Osteocyte (in vitro differentiated cells): ENCODE data around the gene NOS1AP. TPM values are rescaled to one million over a fixed set of nuclear protein-coding genes. Genes with fewer than 3 reads are reported as not detected.
"Not testable (repeated sequence)": the region's sequence is repeated elsewhere in the genome, so short reads cannot be mapped to it uniquely, and the experiment has no call there.

Experiments used
- DNase-seq: peaks from one replicate; pipeline ENCODE4 v3.0.0; 2021; ENCODE audit warnings: mixed read lengths; ENCODE audit not compliant: unreplicated experiment; ENCODE audit errors: extremely low spot score
- H3K27ac Mint-ChIP-seq: one replicate; pipeline ENCODE4 v1.8.0; 2021; ENCODE audit warnings: mild to moderate bottlenecking, mixed read lengths; ENCODE audit not compliant: unreplicated experiment
- H3K27me3 Mint-ChIP-seq: one replicate; pipeline ENCODE4 v1.8.0; 2021; ENCODE audit warnings: mixed read lengths; ENCODE audit not compliant: unreplicated experiment
- H3K36me3 Mint-ChIP-seq: one replicate; pipeline ENCODE4 v1.8.0; 2021; ENCODE audit warnings: mixed read lengths; ENCODE audit not compliant: unreplicated experiment
- H3K4me1 Mint-ChIP-seq: one replicate; pipeline ENCODE4 v1.8.0; 2021; ENCODE audit warnings: mixed read lengths; ENCODE audit not compliant: unreplicated experiment
- H3K4me3 Mint-ChIP-seq: one replicate; pipeline ENCODE4 v1.8.0; 2021; ENCODE audit warnings: mild to moderate bottlenecking, moderate library complexity, mixed read lengths; ENCODE audit not compliant: unreplicated experiment
- H3K9me3 Mint-ChIP-seq: one replicate; pipeline ENCODE4 v1.8.0; 2021; ENCODE audit warnings: mixed read lengths; ENCODE audit not compliant: unreplicated experiment
- total RNA-seq: library from RNA; stranded (reverse); gene quantifications from 2 replicates; pipeline ENCODE4 v1.2.1, GENCODE V29; 2021
- TF ChIP-seq, protein P1 (sequence below): fragments of 200-600 bp; sonication (generic); IDR thresholded peaks from 2 replicates; pipeline ENCODE4 v1.5.0; 2021; ENCODE audit warnings: antibody characterized with exemption, mild to moderate bottlenecking, moderate library complexity

NOS1AP gene
- total RNA-seq, 1 donor from 2014 or later, result 2.5 TPM

DNA sequence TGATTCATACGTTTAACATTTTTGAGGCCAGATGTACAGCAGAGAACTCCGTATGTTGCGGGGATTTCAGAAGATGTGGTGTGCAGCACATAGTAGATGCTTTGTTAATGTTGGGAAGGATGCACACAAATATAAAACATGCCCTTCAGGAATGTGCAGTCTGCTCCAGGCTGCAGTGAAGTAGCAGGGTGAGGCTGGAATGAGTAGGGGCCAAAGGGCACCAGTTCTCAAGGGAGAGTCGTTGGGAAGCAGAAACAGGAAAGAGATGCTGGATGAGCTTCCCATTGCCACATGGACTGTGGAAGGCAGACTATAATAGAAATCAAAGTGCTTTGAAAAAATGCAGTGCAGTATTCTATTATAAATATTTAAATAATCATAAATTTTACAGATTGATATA lies 126.9 kb downstream of the NOS1AP start:
- DNase-seq, result no peak
- no peak overlapping the region for H3K4me3 Mint-ChIP-seq
- no peak overlapping the region for H3K27ac Mint-ChIP-seq
- TF ChIP-seq, protein P1, sequence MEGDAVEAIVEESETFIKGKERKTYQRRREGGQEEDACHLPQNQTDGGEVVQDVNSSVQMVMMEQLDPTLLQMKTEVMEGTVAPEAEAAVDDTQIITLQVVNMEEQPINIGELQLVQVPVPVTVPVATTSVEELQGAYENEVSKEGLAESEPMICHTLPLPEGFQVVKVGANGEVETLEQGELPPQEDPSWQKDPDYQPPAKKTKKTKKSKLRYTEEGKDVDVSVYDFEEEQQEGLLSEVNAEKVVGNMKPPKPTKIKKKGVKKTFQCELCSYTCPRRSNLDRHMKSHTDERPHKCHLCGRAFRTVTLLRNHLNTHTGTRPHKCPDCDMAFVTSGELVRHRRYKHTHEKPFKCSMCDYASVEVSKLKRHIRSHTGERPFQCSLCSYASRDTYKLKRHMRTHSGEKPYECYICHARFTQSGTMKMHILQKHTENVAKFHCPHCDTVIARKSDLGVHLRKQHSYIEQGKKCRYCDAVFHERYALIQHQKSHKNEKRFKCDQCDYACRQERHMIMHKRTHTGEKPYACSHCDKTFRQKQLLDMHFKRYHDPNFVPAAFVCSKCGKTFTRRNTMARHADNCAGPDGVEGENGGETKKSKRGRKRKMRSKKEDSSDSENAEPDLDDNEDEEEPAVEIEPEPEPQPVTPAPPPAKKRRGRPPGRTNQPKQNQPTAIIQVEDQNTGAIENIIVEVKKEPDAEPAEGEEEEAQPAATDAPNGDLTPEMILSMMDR, result no peak
- peaks cover 3% of the 10 kb centered on the region for H3K4me1 Mint-ChIP-seq
- H3K9me3 Mint-ChIP-seq, result no peaks in the 10 kb centered on the region
- no peaks in the 10 kb centered on the region for H3K36me3 Mint-ChIP-seq
- peaks cover 16% of the 10 kb centered on the region for H3K27me3 Mint-ChIP-seq

DNA sequence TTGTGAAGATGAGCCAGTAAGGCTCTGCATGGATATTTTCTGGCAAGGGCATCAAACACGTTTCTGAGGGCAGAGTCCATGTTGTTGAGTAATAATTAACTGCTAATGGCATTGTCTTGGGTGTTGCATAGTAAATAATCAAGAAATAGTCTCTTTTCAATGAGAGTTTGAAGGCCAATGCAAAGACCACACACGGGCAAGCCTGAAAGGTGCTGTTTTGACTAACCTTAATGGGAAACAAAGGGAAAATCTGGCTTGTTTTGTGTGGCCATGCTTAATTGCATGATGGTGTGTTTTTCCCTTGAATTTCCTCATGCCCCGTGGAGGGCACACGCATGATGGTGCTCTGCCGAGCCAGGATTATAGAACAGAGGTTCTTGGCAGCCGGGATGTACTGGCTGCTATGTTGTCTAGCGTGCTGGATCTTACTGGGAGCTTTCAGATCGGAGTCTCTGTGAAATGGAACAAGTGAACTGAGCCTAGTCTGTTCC lies 127.6 kb downstream of the NOS1AP start:
- no peaks in the 10 kb centered on the region for H3K36me3 Mint-ChIP-seq
- no peak overlapping the region for H3K4me3 Mint-ChIP-seq
- H3K9me3 Mint-ChIP-seq, result no peaks in the 10 kb centered on the region
- H3K4me1 Mint-ChIP-seq, result peaks cover 3% of the 10 kb centered on the region
- DNase-seq, result no peak
- TF ChIP-seq, protein P1, result no peak
- H3K27ac Mint-ChIP-seq, result no peak overlapping the region
- H3K27me3 Mint-ChIP-seq, result peaks cover 21% of the 10 kb centered on the region

DNA sequence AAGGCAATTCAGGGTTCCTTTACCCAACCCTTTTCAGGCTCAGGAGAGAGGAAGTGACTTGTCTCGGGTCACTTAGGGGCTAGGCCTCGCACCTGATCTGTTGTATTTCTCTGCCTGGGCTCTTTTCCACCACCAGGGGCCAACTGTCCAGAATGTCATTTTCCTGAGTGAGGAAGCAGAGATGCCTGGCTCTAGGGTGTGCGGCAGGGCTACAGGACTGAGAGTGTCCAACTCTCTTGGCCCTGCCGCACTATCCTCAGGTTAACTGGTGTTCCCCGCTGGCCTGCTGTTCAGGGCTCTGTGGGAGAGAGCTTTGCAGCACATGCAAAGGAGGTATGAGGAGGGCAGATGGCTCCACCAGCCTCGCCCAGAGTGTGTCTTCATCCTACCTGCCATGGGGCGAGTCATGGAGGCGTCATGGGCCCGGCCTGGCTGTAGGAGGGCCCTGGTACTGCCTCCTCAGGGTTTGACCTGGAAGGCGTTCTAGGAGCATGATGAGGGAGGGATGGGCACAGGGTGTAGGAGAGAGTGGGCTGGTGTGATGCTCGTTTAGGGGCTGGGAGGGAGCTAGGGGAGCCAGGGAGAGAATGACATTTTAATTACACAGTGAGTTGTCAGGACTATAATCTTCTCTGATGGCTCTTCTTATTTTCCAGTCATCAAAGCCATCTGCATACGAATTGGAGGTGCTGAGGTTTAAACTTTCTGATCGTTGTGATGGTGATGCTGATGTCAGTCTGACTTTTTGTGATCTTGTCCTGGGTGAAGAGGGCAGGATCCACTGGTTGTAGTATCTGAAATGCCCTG lies 128.3 kb downstream of the NOS1AP start:
- TF ChIP-seq, protein P1, result no peak
- no peak overlapping the region for H3K27ac Mint-ChIP-seq
- peaks cover 23% of the 10 kb centered on the region for H3K27me3 Mint-ChIP-seq
- H3K4me3 Mint-ChIP-seq, result no peak overlapping the region
- H3K4me1 Mint-ChIP-seq, result peaks cover 3% of the 10 kb centered on the region
- H3K9me3 Mint-ChIP-seq, result no peaks in the 10 kb centered on the region
- no peak for DNase-seq
- no peaks in the 10 kb centered on the region for H3K36me3 Mint-ChIP-seq

DNA sequence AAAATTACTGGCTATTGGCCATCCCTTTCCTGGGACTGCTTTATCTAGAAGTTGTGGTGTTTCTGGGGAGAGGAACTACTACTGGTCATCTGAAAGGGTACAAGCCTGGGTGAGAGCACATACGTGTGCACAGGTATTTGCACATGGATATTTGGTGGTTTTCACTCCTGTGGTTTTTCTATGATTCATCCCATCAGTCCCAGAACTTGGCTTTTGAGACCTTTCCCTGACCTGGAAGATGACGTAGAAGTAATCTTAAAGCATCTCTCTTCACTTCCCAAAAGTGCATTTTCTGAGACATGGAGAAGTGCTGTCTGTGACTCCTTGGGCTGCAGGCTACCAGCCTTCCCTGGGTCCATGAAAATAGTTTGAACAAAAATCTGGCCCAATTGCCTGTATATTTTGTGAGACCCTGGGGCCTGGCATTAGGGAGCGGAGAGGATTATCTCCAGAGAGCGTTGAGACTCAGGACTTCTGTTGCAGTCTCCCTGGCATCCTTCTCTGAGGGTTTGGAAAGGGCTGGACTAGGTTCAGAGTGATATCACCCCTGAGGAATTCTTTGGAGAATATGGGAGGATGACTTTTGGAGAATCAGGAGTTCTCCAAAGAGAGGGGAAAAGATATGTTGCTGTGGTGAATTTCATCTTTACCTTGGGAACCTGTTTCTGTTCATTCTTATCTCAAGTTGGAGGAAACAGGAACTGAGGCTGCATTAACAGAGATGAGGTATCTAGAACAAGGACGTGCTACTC lies 130.8 kb downstream of the NOS1AP start:
- peaks cover 3% of the 10 kb centered on the region for H3K4me1 Mint-ChIP-seq
- no peaks in the 10 kb centered on the region for H3K36me3 Mint-ChIP-seq
- H3K9me3 Mint-ChIP-seq, result no peaks in the 10 kb centered on the region
- H3K4me3 Mint-ChIP-seq, result no peak overlapping the region
- TF ChIP-seq, protein P1, result no peak
- peaks cover 31% of the 10 kb centered on the region for H3K27me3 Mint-ChIP-seq
- H3K27ac Mint-ChIP-seq, result no peak overlapping the region
- no peak for DNase-seq

DNA sequence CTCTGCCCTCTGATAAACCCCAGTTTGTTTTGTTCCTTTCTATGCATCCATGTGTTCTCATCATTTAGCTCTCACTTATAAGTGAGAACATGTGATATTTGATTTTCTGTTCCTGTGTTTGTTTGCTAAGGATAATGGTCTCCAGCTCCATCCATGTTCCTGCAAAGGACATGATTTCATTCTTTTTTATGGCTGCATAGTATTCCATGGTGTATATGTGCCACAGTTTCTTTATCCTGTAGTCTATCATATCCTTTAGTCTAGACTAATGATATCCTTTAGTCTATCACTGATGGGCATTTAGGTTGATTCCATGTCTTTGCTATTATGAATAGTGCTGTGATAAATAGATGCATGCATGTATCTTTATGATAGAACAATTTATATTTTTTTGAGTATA lies 131.6 kb downstream of the NOS1AP start:
- not testable (repeated sequence) for H3K27ac Mint-ChIP-seq, DNase-seq, H3K9me3 Mint-ChIP-seq, H3K36me3 Mint-ChIP-seq, H3K4me3 Mint-ChIP-seq, H3K4me1 Mint-ChIP-seq
- peaks cover 33% of the 10 kb centered on the region for H3K27me3 Mint-ChIP-seq
